LNCAP (cell line): Measurements from ENCODE around the gene CHSY3.

ENCODE experiments used
- CTCF ChIP-seq: fragments of 450-650 bp; IDR thresholded peaks from 2 replicates; pipeline ENCODE4 v1.5.1; 2017; ENCODE audit warnings: mild to moderate bottlenecking

CHSY3 gene

GRCh38 chr5:130099008-130099407 lies 194.7 kb downstream of the CHSY3 start:
- TF ChIP-seq CTCF = no peak

- no peak for TF ChIP-seq CTCF
Observed at GRCh38 chr5:130102375-130102774, 198.1 kb downstream of the CHSY3 start.

- no peak for TF ChIP-seq CTCF
Observed at GRCh38 chr5:130102960-130103359, 198.7 kb downstream of the CHSY3 start.

- no peak for TF ChIP-seq CTCF
Observed at GRCh38 chr5:130104895-130105688, 200.8 kb downstream of the CHSY3 start.

GRCh38 chr5:130106480-130106879 lies 202.2 kb downstream of the CHSY3 start:
- no peak for TF ChIP-seq CTCF

- TF ChIP-seq CTCF = peak; percentile 54
Observed at GRCh38 chr5:130109152-130109551, 204.9 kb downstream of the CHSY3 start.

GRCh38 chr5:130110328-130110727 lies 206.1 kb downstream of the CHSY3 start:
- TF ChIP-seq CTCF = no peak

- no peak for TF ChIP-seq CTCF
Observed at GRCh38 chr5:130111746-130112145, 207.5 kb downstream of the CHSY3 start.
